ENCODE data around the gene SPECC1. TPM values are rescaled to one million over a fixed set of nuclear protein-coding genes. Genes with fewer than 3 reads are reported as not detected.

The SPECC1 gene
- total RNA-seq, 2 donors from 2014 or later: 15.8 to 17.4 TPM

DNA sequence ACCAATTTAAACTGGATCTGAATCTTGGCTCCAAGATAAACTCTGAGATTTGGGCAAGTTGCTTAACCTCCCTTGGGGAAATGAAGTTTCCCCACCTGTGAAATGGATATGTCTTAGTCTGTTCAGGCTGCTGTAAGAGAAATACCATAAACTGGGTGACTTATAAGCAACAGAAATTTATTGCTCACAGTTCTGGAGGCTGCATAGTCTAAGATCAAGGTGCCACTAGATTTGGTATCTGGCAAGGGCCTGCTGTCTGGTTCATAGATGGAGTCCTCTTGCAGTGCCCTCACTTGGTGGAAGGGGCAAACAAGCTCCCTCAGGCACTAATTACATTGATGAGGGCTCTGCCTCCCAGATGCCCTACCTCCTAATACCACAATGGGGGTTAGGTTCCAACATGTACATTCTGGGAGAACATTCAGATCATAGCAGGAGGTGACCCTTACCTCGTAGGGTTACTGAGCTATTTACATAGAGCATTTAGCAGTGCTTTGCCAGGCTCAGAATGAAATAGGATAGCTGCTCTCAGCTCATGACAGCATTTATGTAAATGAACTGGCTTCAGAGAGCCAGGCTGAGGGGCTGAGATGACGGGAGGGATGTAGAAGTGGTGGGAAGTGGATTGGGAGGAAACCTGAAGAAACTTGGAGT lies 83.9 kb downstream of the SPECC1 start:
- intact Hi-C loops (cut with DNase I): no loop called here

DNA sequence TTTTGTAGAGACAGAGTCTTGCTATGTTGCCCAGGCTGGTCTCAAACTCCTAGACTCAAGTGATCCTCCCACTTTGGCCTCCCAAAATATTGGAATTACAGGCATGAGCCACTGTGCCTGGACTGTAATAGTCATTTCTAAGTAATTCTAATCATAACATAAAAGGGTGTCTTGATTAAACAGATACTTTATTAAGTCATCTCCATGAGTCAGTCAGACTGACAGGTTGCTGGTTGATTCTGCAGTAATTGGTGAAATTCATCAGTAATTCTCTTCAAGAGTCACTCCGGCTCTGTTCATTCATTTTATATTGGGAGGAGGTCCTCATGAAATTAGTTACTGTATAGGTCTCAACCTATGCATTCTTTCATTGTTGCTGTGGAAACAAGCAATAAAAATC lies 85.6 kb downstream of the SPECC1 start:
- H3K27ac ChIP-seq: no peak overlapping the region
- ATAC-seq (no peak), DNase-seq (no peak)
- peaks cover 5% of the 10 kb centered on the region for H3K4me1 ChIP-seq
- H3K27me3 ChIP-seq: no peaks in the 10 kb centered on the region
- intact Hi-C loops (cut with DNase I): no loop called here
- H3K36me3 ChIP-seq (replicated peaks in 1 of 2; ENCODE audit: insufficient read depth in 1 of 2, low read depth in 2 of 2): no peaks in the 10 kb centered on the region
- H3K4me3 ChIP-seq: no peak overlapping the region
- TF ChIP-seq, protein P1, sequence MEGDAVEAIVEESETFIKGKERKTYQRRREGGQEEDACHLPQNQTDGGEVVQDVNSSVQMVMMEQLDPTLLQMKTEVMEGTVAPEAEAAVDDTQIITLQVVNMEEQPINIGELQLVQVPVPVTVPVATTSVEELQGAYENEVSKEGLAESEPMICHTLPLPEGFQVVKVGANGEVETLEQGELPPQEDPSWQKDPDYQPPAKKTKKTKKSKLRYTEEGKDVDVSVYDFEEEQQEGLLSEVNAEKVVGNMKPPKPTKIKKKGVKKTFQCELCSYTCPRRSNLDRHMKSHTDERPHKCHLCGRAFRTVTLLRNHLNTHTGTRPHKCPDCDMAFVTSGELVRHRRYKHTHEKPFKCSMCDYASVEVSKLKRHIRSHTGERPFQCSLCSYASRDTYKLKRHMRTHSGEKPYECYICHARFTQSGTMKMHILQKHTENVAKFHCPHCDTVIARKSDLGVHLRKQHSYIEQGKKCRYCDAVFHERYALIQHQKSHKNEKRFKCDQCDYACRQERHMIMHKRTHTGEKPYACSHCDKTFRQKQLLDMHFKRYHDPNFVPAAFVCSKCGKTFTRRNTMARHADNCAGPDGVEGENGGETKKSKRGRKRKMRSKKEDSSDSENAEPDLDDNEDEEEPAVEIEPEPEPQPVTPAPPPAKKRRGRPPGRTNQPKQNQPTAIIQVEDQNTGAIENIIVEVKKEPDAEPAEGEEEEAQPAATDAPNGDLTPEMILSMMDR (IDR thresholded peaks at IDR 0.05): no peak
- 41 to 91% methylated on average over 1 of the region's 1 CpG for WGBS, 2 donors
- no peaks in the 10 kb centered on the region for H3K9me3 ChIP-seq

More for the DNA sequence above, 83.9 kb downstream of the SPECC1 start:
- ATAC-seq (no peak), DNase-seq (no peak)
- WGBS, 2 donors: 70 to 82% methylated on average over 2 of the region's 2 CpGs
- H3K27me3 ChIP-seq: no peaks in the 10 kb centered on the region
- peaks cover 5% of the 10 kb centered on the region for H3K4me1 ChIP-seq
- no peak for TF ChIP-seq POLR2A (IDR thresholded peaks at IDR 0.05)
- TF ChIP-seq, protein P1 (IDR thresholded peaks at IDR 0.05): no peak
- peak overlapping the region in 1 of 4 donors; percentile 53 for H3K27ac ChIP-seq
- no peaks in the 10 kb centered on the region for H3K9me3 ChIP-seq
- no peaks in the 10 kb centered on the region for H3K36me3 ChIP-seq (replicated peaks in 1 of 2; ENCODE audit: insufficient read depth in 1 of 2, low read depth in 2 of 2)
- no peak overlapping the region for H3K4me3 ChIP-seq

DNA sequence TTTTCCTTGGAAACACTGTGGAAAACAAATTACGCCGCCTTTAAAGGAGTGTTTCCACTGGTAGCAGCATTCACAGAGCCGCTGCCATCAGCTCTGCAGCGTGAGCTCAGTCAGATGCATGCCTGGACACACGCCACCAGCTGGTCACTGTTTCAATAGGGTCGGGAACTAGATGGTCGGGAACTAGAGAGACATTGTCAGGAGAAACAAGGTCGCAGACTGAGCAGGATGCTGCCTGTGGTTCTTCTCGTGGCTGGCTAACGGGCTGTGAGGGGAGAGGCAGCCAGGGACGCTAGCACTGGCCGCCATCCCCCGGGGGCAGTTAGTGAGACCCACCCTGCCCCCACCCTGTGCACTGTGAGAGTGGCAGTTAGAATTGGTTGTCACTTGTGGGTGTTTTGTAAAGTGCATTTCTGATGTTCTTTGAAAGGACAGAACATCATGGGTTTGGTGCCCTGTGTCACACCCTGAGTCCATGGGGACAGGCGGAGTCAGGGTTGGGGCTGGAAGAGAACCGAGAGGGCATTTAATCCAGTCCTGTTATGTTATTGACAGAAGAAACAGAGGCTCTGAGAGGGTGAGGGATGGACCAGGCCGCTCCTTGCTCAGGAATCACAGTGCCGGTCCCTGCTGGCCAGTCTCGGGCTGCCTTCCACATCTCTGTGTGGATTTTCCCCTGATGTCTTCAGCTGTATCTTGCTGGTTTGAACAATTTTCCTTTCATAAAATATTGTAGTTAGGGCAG lies 86.3 kb downstream of the SPECC1 start:
- no peaks in the 10 kb centered on the region for H3K36me3 ChIP-seq (replicated peaks in 1 of 2; ENCODE audit: insufficient read depth in 1 of 2, low read depth in 2 of 2)
- intact Hi-C loops (cut with DNase I): no loop called here
- WGBS, 2 donors: 24 to 32% methylated on average over 18 of the region's 18 CpGs
- no peak overlapping the region for H3K4me3 ChIP-seq
- peak overlapping the region in 1 of 4 donors; percentile 26 for H3K27ac ChIP-seq
- ATAC-seq: peak; percentile 36
- H3K4me1 ChIP-seq: peaks cover 5% of the 10 kb centered on the region
- H3K9me3 ChIP-seq: no peaks in the 10 kb centered on the region
- TF ChIP-seq, protein P1 (IDR thresholded peaks at IDR 0.05): peak in 5 of 7 experiments; percentile 7 to 33 (median 23)
- no peak for TF ChIP-seq POLR2A (IDR thresholded peaks at IDR 0.05)
- peak; percentile 32 to 66 (median 60) for DNase-seq
- no peaks in the 10 kb centered on the region for H3K27me3 ChIP-seq

DNA sequence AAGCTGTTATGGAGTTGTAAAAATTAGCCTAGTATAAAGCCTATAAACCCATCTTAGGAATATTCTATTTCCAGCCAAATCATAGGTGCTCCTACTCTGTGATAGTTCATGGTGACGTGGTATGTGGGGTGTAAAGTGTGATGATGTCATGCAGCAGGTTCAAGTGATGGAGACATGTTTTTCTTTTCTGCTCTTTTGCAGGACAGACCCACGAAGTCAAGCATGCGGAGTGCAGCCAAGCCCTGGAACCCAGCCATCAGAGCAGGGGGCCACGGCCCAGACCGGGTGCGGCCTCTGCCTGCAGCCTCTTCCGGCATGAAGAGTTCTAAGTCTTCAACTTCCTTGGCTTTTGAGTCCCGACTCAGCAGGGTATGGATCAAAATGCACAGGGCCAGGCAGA lies 87.3 kb downstream of the SPECC1 start:
- Histone ChIP-seq H3K27ac (no peak overlapping the region), H3K4me3 (no peak overlapping the region), H3K4me1 (peaks cover 5% of the 10 kb centered on the region), H3K9me3 (no peaks in the 10 kb centered on the region), H3K36me3 (replicated peaks in 1 of 2; ENCODE audit: insufficient read depth in 1 of 2, low read depth in 2 of 2) (no peaks in the 10 kb centered on the region), H3K27me3 (no peaks in the 10 kb centered on the region)
- no peak for DNase-seq
- intact Hi-C loops (cut with DNase I): no loop called here
- ATAC-seq: no peak
- no peak for TF ChIP-seq POLR2A (IDR thresholded peaks at IDR 0.05)
- TF ChIP-seq, protein P1 (IDR thresholded peaks at IDR 0.05): no peak
- 60 to 72% methylated on average over 7 to 8 of the region's 8 CpGs for WGBS, 2 donors
